Pulmonary artery endothelial cell (primary cell): ENCODE results near the gene AIM2. TPM values are rescaled to one million over a fixed set of nuclear protein-coding genes. Genes with fewer than 3 reads are reported as not detected.
A peak's percentile ranks its signal among the peaks of the same experiment; 100 is the strongest.
"Not testable (repeated sequence)": the region's sequence is repeated elsewhere in the genome, so short reads cannot be mapped to it uniquely, and the experiment has no call there.

Experiments
- DNase-seq: peaks from one replicate; pipeline ENCODE4 v3.0.0-alpha.2; 2011; ENCODE audit warnings: low read depth, low spot score
- total RNA-seq: library from RNA; depleted of rRNA; stranded (reverse); fragments of >200 nt; gene quantifications from 2 replicates; pipeline ENCODE4 v1.2.3, GENCODE V29; 2014

AIM2 gene
- total RNA-seq, 1 donor from 2014 or later = not detected

DNA sequence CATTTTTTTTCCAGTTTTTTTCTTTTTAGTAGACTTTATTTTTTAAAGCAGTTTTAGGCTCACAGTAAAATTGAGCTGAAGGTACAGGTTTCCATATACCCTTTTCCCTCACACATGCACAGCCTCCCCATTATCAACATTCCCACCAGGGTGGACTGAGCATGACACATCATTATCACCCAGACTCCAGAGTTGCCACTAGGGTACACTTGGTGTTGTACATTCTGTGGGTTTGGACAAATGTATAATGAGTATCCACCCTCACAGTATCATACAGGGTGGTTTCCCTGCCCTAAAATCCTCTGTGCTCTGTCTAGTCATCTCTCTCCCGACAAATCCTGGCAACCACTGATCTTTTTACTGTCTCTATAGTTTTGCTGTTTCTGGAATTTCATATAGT lies 3.0 kb upstream of the AIM2 start:
- no peak for DNase-seq

- DNase-seq = no peak
Measured at GRCh38 chr1:159077120-159077961, 775 bp upstream of the AIM2 start.

DNA sequence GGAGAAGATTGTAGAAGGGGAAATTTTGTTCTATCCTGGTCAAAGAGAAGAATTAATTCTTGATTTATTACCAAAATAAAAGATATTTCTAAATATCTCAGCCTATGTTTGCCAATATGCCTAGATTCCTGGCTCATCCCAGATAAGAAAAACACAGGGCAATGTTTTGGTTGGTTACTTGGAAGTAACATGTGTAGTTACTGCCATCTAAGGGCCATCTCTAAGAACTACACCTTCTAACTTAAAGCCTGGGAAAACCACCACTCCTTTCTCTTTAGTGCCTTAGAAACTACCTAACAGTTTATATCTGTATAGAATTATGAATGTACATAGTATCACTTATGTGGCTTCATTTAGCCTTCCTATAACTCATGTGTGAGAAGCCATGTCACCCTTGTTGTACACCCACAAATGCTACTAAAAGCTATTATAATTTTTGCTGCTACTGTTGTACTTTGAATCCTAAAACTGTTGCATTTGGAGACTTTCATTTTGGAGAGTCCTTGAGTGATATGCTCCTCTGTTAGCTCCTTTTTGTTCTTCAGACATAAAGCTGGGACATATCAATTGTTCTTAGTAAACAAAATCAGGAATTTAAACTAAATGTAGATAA lies 4.5 kb downstream of the AIM2 start:
- DNase-seq = peak; percentile 35

- no peak for DNase-seq
Measured at GRCh38 chr1:159068886-159069285, 7.7 kb downstream of the AIM2 start.

- DNase-seq = no peak
Measured at GRCh38 chr1:159067699-159068621, 8.6 kb downstream of the AIM2 start.

- DNase-seq = no peak
Measured at GRCh38 chr1:159066108-159066507, 10.5 kb downstream of the AIM2 start.

- DNase-seq = no peak
Measured at GRCh38 chr1:159065106-159065505, 11.5 kb downstream of the AIM2 start.

DNA sequence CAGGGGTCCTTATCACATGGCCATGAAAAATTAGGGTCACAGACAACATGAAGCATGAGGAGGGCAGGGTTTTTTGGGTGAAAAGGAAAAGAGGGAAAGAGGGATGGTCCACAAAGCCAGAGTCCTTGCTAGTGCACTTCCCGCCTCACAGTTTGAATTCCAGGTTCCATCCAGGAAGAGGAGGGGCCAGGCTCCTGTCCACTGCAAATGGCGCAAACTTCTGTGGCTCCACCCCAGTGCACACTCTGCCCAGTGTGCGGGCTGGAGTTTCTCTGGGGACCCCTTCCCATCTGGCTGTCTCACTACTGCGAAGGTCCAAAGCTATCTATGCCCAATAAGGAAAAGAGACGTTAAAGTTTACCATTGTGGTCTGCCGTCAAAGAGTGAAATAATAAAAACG lies 17.8 kb downstream of the AIM2 start:
- no peak for DNase-seq

DNA sequence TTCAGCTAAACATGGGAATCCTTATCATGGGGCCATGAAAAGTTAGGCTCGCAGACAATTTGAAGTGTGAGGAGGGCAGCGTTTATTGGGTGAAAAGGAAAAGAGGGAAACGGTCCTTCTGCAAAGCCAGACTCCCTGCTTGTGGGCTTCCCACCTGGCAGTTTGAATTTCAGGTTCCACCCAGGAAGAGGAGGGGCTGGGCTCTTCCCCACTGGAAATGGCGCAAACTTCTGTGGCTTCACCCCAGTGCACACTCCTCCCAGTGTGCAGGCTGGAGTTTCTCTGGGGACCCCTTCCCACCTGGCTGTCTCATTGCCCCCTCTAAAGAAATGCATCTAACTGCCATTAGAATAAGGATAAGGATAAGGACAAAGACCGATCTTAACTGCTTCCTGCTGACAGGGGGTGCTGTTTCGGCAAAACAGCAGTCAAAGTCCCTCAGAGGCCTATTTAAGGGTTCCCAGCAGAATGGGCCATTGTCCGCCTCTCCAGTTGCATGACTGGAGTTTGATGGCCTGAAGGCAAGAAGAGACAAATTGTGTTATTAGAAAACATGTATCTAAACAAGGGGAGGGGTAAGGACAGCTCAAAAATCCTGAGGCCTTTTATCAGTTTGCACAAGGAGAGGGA lies 20.4 kb downstream of the AIM2 start:
- DNase-seq = no peak

- no peak for DNase-seq
Measured at GRCh38 chr1:159055181-159055641, 21.4 kb downstream of the AIM2 start.

- DNase-seq = no peak
Measured at GRCh38 chr1:159054427-159054826, 22.1 kb downstream of the AIM2 start.

GRCh38 chr1:159051436-159051835 lies 25.1 kb downstream of the AIM2 start:
- no peak for DNase-seq

GRCh38 chr1:159046486-159046885 lies 30.1 kb downstream of the AIM2 start:
- not testable (repeated sequence) for DNase-seq

DNA sequence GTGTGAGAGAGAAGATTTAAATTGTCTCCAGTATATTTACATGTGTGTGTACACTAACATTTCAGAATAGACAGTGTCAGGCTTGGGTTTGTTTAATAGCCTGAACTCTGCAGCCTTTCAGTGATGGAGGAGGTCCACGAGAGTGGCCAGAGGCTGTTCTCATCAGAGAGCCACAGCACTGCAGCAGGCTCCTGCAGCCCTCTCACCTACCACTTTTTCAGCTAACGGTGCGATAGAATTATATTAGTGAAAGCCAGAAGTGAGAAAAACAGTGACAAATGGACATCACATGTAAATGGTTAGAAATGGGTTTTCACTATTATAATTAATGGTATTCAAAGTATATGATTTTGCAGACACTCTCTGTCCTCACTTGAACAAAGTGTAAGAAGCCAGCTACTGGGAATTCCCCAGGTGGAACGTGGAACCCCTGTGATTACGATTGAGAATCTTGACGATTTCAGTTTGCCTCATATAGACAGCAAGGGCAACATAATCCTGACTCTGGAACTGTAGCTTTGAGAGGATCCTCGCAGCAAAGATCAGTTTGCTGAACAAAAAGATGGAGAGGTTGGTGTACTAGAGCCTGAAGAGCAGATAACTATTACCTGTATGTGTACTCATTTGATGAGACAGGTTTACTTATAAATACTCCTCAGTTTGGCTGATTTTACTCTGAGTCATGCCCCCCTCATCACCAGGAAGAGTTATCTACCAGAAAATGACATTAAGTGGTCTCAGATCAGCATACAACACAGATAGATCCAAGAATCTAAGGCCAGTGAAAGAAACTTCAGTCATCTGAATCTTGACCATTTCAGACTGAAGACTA lies 35.5 kb downstream of the AIM2 start:
- DNase-seq = no peak

GRCh38 chr1:159040206-159040605 lies 36.4 kb downstream of the AIM2 start:
- no peak for DNase-seq

- no peak for DNase-seq
Measured at GRCh38 chr1:159030877-159031447, 45.6 kb downstream of the AIM2 start.

- DNase-seq = no peak
Measured at GRCh38 chr1:159030311-159030710, 46.3 kb downstream of the AIM2 start.

GRCh38 chr1:159026841-159027240 lies 49.7 kb downstream of the AIM2 start:
- not testable (repeated sequence) for DNase-seq

GRCh38 chr1:159025043-159025442 lies 51.5 kb downstream of the AIM2 start:
- no peak for DNase-seq

GRCh38 chr1:159023723-159024122 lies 52.8 kb downstream of the AIM2 start:
- DNase-seq = no peak
